NOMO-1 treated with dmso at 0.1 percent for 144 hours (cell line): ENCODE data around the gene KCNN3.

Source experiments
- DNase-seq: peaks from one replicate; lab custom pipeline; 2025; ENCODE audit not compliant: unreplicated experiment; lab: John Stamatoyannopoulos, UW

The KCNN3 gene

DNA sequence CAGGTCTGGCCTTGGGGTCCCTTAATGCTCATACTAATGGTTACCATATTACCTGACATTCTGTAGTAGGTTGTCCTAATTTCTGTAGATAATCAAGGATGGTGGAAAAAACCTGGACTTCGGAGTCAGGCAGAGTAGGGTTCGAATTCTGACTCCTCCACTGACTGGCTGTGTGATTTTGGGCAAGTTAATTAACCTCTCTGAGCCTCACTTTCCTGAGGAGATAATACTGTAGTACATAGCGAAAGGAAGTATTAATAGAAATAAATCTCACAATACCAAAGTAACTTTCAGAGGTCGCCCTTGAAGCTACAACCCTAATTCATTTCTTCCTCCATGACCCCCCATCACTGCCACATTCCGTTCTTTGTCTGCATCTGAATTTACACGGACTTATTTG lies 72.9 kb downstream of the KCNN3 start:
- no peak for DNase-seq

DNA sequence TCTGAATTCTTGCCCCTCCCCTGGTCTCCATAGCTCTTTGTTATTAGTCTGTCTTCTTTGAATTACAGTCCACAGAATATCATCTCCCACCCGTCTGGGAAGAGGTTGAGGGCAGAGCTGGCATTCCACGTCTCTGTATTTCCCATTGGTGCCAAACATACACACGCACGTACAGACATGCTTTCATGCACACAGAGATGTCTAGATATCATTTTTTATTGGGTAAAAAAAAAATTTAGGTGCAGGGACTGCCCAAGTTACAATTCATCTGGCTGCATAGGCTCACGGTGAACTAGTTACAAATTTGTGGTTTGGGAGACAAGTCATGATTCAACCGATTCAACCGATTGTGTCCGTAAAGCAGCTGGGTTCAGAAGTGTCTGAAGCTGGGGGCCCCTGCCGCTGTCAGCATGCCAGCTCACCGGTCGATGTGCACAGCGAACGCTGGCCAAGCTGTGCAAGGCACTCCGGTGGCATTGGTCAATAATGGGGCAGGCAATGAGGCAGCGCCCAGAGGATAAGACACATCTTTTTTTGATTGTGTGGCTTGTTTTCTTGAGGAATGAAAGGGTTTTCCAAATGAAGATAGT lies 73.7 kb downstream of the KCNN3 start:
- DNase-seq = no peak

DNA sequence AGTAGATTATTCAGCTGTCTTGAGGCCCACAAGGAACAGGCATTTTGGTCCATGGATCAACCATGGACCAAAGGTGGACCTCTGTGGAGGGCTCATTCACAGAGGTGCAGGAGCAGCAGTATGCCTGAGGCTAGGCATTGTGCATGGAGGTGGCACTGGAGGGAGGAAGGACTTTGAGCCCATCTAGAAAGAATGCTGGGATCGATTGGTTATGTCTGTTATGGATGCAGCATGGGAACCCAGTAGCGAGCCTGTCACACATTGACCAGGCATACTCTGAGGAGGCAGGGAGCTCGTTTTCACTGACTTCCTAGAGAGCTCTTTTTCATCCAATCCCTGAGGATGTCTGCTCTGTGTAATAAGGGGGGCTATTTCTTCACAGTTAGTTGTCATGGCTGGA lies 75.5 kb downstream of the KCNN3 start:
- no peak for DNase-seq

DNA sequence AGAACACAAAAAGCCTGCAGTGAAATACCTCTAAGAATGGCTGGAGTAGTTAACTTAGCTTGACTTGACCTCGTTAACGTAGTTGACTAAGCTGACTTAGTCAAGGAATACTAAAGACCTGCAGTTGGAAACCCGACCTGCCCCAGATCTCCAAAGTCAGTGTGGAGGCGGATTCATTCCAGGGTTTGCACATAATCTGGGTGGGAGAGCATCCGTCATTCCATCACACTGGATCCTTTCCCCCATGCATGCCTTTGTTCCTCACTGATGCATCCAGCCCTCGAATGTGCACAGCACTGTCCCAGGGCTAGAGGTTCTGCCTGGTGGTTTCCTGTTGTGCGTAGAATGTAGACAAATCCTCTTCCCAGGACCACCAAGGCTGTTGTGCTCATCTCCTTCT lies 76.4 kb downstream of the KCNN3 start:
- no peak for DNase-seq

DNA sequence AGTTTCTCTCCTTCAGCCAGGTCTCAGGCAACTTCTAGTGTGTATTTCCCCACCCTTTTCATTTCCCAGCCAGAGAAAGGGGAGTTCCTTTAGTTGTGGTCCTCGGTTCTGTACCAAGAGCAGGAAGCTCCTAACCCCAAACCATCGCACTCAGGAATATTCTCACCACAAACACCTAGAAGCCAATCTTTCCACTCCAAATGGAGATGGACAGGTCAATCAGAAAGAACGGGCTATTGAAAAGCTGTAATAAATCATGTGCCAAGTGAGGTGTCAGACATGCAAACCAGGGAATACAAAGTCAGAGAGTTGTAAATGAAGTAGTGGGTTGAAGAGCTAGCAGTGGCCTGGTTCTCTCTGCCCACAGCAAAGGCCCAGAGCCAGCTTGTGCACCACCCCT lies 77.2 kb downstream of the KCNN3 start:
- DNase-seq = no peak

DNA sequence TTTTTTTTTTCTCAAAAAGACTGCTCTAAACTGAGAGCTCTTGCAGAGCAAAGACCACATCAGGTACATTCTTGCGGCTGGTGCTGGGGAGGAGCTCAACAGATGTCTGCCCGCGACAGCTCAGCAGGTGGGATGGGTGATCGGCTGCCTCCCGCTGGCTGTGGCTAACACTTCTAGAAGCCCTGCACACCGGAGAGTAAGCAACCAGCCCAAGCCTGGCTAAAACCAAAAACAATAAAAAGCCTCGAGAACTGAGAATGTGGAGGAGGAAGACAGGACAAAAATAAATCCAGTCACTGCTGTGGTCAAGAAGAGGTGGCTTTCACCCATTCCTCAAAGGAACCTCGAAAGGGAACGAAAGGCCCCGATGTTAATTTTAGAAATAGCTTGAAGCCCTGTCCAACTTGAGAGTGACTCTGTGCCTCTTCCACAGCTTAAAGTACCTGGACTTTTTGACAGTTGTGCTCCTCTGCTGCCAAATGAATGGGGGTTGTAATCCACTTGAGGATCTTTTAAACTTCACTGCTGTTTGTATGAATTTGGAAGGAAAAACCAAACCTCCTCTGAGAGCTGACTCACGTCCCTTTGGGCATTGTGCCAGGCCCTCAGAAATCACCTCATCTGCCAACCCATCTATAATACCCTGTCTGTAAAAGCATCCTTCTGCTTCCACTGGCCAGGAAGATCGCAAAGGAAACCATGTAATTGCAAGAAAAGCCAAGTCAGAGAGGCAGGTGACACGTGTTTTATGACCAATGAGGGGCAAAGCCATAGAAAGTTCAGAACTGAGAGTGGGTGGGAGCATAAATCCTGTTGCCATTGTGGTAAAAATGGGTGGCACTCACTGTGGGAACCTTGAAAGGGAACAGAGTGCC lies 78.6 kb downstream of the KCNN3 start:
- no peak for DNase-seq

DNA sequence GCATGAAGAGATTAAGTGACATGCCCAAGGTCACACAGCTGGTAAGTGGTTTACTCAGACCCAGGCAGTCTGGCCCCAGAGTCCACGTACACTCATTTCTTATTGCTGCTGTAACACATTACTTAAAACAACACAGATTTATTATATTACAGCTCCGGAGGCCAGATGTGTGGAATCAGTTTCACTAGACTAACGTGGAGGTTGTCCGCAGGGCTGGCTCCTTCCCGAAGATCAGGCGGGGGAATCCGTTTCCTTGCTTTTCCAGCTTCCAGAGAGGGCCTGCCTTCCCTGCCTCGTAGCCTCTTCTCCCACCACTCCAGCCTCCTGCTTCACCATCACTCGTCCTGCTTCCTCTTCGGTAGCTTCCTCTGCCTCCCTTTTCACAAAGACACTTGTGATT lies 81.2 kb downstream of the KCNN3 start:
- DNase-seq = no peak

DNA sequence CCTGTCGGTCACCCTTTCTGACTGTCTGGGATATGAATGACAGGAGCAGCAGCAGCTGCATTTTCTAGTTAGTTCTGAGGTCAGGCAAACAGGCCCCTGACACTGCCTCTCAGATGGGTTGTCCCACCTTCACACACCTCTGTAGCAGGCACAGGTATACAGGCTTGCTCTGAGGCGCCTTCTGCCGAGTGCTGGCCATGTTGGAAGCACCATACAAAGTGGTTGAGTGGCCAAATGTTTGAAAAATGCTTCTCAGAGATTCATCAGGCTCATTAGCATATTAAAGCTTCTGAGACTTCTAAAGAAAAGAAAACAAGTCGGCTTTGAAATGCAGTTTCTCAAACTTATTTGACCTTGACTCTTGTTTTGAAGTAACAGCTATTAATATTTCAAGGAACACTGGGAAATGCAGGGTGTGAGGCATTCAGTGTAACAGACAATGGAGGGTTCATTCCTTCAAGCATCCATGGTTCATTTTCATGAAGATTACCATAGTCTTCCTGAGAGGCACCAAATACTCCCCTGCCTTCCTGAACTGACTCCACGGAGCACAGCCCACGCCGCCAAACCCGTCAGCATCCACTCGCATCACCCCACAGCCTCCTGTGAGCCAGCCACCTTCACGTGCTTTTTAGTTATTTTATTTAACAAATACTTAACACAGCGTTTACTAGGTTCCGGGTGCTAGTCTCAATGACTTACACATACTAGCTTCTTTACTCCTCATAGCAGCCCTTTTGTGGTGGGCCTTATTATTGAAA lies 81.8 kb downstream of the KCNN3 start:
- DNase-seq = no peak

DNA sequence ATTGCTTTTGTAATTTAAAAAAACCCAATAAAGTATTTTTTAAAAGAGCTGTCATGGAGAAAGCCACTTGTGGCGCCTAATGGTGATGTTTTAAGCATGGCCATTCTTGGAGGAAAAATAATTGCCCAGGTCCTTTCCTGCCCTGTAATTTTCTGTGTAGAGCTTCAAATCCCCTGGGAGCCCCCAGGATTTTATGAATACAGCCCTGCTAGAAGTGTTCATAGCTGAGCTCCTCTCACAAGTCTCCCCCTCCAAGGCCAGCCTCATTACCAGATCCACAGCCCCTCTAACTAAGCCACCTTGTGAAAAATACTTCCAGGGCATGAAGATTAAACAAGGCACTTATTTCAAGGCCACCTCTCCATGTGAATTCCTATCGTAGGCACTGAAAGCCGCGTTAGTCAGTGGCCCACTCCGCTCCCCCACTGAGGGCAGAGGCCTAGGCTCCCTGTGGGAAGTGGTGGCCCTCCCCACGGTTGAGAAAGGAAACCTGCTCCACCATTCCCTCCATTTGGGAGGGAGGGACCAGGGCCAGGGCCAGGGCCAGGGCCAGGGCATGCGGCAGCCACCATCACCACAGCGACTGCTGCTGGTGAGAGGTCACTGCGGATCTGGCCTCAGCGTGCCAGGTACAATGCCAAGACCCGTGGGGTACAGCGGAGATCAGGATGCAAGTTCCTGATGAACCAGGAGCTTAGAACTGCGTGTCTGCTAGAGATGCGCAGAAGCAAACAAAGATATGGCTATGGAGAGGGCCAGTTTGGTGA lies 83.1 kb downstream of the KCNN3 start:
- DNase-seq = no peak

DNA sequence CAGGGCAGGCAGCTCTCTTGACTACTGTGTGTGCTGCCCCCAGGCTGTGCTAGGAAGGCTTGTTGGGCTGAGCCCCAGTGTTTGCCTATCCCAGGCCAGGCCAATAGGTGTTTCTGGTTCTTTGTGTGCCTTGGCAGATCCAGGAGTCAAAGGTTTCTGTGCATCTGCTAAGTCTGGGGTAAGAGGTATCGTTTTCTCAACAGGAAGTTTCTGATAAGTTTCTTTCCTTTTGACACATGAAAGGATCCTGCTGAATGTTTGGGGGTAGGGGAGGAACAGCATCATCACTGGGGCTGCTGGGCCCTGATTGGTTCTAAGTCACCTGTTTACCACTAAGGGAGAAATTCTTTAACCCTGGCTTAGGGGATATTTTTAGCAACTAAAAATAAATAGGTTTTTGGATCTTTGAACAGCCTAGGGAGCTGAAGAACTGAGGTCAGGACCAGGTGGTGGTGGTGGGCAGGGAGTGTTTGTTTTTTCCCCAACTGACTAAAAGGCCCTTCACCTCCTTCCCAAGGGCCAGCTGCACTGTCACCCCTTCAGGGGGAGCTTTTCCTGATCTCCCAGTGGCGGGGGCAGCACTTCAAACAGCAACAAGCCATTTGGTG lies 85.1 kb downstream of the KCNN3 start:
- no peak for DNase-seq

DNA sequence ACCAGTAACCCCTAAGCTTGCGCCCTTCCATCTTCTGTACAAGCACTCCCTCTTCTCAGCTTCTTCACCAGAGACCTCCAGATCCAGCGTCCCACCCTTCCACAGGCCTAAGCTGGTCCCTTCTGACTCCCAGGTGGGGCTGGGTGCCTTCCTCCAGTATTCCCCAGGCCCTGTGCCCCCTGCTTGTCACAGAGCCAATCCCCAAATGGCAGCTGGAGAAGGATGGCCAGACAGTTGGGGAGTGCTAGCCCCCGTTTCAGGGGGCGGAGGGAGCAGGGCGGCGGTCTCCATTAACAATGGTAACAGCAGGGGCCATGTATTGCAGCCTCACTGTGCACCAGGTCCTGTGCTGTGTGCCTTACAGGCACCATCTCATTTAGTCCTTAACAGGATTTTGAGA lies 85.7 kb downstream of the KCNN3 start:
- DNase-seq = no peak

DNA sequence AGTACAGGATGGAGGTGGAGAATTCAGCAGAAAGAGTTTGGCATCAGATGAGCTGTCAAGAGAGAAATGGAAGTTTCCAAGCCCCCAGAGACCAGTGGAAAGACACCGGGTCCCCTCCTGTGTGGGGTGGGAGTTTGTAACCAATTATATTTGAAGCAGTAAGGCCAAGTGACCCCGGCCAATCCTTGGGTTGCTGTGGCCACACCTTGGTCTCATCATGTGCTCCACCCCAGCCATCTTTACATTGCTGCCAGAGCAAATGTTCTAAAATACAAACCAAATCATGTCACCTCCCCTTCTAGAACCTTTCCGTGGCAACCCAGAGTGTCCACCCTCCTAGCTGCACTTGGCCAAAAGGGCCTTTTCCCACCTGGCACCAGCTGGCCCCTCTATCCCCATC lies 86.1 kb downstream of the KCNN3 start:
- DNase-seq = no peak

DNA sequence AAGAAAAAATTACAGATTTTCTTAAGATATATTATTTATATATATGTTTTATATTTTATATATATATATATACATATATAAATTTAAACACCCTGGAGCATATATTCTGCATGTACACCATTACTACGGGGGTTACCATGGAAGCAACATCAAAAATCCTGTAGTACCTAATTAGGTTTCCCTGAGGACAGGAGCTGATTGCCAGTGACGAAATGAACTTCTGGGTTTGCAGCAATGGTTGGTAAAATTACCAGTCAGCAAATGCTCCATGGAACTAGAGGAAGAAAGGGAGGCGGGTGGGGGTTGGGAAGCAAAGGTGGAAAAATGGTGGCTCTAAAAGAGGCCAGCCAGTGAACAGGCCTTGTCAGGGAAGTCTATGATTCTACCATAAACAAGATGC lies 89.5 kb downstream of the KCNN3 start:
- no peak for DNase-seq

DNA sequence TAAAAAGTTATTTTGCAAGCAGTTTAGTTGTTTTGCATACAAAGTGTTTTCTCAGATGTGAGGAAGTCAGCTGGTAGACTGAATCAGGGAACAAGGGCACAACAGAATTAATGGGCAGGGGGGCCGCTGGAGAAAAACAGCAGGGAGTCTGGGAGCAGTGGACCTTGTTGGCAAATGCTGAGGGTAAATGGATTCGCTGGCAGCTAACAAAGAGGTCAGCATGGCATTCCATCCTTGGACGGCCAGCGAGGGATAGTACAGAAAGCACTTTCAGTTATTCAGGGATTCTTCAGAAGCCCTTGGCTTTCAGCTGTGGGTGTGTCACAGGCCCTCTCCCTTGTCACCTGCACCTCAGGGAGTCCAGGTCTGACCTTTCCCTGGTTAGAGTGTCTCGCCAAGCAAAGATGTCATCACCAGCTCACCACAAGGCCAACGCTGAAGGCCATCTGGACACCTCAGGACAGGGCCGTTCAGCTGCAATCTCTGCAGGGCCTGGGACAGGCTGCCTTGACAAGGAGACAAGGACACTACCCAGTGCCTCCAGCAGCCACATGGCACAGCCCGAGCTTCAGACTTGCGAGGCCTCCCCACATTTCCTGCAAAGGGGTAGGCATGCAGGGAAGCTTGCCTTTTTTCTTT lies 90.4 kb downstream of the KCNN3 start:
- no peak for DNase-seq

DNA sequence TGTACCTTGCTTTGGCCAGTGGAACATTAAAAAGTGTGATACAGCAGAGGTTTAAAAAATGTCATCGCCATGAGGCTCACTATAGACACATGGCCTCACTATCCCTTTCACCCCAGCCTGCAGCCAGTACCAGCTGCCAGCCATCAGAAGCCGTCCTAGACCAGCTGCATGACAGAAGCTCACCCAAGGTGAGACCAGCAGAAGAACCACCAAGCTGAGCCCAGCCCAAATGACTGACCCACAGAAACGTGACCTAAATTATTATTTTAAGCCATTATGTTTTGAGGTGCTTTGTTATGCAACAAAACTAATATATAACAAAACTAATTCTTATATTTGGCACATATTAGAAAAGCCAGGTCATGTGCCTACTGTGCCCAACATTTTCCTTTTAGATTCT lies 91.1 kb downstream of the KCNN3 start:
- DNase-seq = no peak

DNA sequence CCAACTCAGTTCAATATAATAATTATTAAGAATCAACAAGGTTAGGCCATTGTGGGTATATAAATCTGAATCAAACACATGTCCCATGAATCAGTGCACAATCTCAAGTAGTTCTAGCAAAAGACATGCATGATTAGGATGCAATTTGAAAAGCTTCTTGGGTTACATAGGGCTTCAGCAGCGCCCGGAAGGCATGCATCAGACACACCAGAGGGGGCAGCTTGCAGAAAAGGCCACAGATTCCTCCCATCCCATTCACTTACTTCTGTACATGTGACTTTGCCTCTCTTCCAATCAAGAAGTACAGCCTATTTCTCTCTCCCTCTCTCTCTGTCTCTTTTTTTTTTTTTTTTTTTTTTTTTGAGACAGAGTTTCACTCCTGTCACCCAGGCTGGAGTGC lies 91.8 kb downstream of the KCNN3 start:
- no peak for DNase-seq

DNA sequence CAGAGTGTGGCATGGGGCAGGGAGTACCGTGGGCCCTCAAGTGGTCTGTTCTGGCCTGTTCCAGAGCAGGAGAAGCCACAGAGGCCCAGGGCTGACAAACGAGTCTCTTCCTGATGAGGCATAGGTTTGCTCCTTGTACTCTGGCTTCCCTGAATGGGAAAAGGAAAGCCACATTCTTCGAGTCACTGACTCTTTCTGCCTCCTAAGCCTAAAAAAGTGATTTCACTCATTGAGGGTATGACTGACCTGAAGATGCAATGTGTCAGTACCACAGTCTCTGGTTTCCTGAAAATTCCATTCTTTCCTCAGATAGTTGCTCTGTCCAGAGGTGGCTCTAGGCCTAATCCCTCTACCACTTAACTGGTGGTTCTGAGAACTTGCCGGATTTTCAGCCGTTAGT lies 92.3 kb downstream of the KCNN3 start:
- DNase-seq = no peak

DNA sequence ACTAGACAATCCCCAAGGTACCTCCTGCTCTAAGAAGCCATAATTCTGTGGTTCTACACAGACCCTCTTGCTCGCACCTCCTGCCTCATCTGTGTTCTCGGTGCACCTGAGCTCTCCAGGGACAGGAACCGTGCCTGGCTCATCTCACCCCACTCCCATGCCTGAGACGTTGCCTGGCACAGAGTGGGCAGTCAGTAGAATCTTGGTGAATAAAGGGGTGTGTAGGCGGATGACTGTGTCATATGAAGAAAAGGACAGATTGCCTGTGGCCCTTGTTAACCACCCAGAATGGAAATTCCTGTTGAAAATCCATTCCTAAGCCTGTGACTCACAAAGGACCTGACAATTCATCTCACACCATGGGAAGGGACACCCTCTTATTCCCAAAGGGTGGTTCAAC lies 92.9 kb downstream of the KCNN3 start:
- no peak for DNase-seq

DNA sequence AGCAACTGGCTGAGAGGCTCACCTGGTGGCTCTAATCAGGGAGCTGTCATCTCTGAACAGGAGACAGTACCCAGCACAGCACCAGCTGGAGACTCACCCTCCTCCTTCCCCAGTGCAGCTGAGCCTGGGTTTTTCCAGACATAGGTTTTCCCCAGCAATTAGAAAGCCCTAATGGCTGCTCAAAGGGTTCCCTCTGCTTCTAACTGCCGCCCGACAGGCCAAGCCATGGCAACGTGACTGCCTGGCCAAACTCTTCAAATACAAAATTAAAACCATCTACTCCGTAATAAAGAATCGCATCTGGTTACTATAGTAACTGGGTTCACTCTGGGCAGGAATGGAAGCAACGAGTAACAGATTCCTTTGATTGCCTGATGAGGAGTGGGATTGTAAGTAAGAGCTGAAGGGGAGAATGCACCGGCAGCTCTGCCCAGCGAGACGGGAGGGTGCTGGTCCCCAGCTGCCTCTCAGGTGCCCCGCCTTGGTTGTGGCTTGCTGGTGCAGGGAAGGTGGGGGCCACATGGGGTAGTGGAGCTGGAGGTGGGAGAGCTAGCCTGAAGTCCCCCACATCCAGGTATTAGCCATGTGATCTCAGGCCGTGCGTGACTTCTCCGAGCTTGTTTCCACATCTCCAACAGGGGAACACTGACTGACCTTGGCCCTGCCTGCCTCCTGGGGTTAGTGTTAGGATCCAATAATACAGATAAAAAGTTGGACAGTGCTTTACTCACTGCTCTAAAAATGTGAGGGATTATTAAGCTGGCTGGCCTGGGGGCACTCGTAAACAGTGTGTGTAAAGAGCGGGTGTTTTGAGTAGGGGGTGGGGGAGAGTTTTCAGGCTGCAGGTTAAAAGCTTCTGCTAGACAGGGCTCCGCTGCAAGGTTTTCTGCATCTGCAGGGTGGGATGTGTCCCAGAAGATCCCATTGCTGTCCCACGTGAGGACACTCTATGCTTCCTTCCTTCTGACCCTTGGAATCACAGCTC lies 94.2 kb downstream of the KCNN3 start:
- DNase-seq = no peak
